ENCODE measurements around the gene CIITA.

Gene CIITA

DNA sequence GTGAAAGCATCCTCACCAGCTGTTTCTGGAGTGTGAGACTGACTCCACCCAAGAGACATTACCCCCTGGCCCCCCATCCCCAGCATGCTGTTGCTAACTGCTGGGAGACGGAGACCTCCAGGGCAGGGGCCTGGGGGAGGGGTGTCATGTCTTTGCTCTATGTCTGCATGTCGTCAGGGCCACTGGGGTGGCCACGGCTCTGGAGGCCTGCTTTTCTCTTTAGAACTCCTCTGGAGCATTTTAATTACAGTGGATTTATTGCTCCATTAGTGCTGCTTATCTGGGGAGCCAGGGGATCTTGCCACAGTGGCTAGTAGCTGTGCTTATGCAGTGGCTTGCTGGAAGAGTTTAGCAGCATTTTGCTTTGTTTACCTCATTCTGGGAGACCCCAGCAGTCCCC is 99.6 kb downstream of the CIITA start:
- no peak for DNase-seq (ENCODE audit: low read depth in 1 of 2, low spot score in 1 of 2)
- TF ChIP-seq POLR2AphosphoS5 (IDR thresholded peaks at IDR 0.05; ENCODE audit: low read depth): no peak
- Histone ChIP-seq H3K27me3 (ENCODE audit: insufficient read depth, poor library complexity, severe bottlenecking) (no peaks in the 10 kb centered on the region), H3K4me3 (replicated peaks; ENCODE audit: insufficient read depth, low read length) (no peak overlapping the region), H3K27ac (replicated peaks) (no peak overlapping the region)

DNA sequence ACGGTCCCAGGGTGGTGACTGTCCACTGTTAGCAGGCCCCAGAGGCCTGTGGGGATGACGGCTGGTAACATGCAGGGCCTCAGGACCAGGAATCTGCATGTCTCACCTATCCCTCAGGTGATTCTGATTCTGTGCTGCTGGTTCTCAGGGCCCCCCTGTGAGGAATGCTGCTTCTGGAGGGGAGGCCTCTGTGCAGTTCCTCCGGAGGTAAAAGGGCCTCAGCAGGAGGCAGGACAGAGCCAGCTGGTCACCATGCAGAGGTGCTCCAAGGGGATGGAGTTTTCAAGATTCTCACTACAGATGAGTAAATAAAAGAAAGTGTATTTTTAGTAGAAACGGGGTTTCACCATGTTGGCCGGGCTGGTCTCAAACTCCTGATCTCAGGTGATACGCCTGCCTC is 101.1 kb downstream of the CIITA start:
- no peak for TF ChIP-seq GABPA (IDR thresholded peaks at IDR 0.05; ENCODE audit: low read depth)
- TF ChIP-seq, protein P1, sequence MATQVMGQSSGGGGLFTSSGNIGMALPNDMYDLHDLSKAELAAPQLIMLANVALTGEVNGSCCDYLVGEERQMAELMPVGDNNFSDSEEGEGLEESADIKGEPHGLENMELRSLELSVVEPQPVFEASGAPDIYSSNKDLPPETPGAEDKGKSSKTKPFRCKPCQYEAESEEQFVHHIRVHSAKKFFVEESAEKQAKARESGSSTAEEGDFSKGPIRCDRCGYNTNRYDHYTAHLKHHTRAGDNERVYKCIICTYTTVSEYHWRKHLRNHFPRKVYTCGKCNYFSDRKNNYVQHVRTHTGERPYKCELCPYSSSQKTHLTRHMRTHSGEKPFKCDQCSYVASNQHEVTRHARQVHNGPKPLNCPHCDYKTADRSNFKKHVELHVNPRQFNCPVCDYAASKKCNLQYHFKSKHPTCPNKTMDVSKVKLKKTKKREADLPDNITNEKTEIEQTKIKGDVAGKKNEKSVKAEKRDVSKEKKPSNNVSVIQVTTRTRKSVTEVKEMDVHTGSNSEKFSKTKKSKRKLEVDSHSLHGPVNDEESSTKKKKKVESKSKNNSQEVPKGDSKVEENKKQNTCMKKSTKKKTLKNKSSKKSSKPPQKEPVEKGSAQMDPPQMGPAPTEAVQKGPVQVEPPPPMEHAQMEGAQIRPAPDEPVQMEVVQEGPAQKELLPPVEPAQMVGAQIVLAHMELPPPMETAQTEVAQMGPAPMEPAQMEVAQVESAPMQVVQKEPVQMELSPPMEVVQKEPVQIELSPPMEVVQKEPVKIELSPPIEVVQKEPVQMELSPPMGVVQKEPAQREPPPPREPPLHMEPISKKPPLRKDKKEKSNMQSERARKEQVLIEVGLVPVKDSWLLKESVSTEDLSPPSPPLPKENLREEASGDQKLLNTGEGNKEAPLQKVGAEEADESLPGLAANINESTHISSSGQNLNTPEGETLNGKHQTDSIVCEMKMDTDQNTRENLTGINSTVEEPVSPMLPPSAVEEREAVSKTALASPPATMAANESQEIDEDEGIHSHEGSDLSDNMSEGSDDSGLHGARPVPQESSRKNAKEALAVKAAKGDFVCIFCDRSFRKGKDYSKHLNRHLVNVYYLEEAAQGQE (IDR thresholded peaks at IDR 0.05; ENCODE audit: insufficient replicate concordance, low read depth): no peak
- TF ChIP-seq POLR2AphosphoS5 (IDR thresholded peaks at IDR 0.05; ENCODE audit: low read depth): no peak
- no peak for TF ChIP-seq SPI1 (IDR thresholded peaks at IDR 0.05; ENCODE audit: borderline replicate concordance, low read depth)
- TF ChIP-seq CTCF (IDR thresholded peaks at IDR 0.05; ENCODE audit: insufficient read depth, low read length): no peak
- no peak overlapping the region for H3K4me3 ChIP-seq (replicated peaks; ENCODE audit: insufficient read depth, low read length)
- DNase-seq (ENCODE audit: low read depth in 1 of 2, low spot score in 1 of 2): no peak
- H3K27ac ChIP-seq (replicated peaks): no peak overlapping the region
- no peaks in the 10 kb centered on the region for H3K27me3 ChIP-seq (ENCODE audit: insufficient read depth, poor library complexity, severe bottlenecking)

- Histone ChIP-seq H3K4me3 (replicated peaks; ENCODE audit: insufficient read depth, low read length) (no peak overlapping the region), H3K27me3 (ENCODE audit: insufficient read depth, poor library complexity, severe bottlenecking) (no peaks in the 10 kb centered on the region), H3K27ac (replicated peaks) (no peak overlapping the region)
- no peak for DNase-seq (ENCODE audit: low read depth in 1 of 2, low spot score in 1 of 2)
- TF ChIP-seq GABPA (IDR thresholded peaks at IDR 0.05; ENCODE audit: low read depth) (no peak), CTCF (IDR thresholded peaks at IDR 0.05; ENCODE audit: insufficient read depth, low read length) (no peak)
Measured at GRCh38 chr16:10978871-10979446, 102.0 kb downstream of the CIITA start.

DNA sequence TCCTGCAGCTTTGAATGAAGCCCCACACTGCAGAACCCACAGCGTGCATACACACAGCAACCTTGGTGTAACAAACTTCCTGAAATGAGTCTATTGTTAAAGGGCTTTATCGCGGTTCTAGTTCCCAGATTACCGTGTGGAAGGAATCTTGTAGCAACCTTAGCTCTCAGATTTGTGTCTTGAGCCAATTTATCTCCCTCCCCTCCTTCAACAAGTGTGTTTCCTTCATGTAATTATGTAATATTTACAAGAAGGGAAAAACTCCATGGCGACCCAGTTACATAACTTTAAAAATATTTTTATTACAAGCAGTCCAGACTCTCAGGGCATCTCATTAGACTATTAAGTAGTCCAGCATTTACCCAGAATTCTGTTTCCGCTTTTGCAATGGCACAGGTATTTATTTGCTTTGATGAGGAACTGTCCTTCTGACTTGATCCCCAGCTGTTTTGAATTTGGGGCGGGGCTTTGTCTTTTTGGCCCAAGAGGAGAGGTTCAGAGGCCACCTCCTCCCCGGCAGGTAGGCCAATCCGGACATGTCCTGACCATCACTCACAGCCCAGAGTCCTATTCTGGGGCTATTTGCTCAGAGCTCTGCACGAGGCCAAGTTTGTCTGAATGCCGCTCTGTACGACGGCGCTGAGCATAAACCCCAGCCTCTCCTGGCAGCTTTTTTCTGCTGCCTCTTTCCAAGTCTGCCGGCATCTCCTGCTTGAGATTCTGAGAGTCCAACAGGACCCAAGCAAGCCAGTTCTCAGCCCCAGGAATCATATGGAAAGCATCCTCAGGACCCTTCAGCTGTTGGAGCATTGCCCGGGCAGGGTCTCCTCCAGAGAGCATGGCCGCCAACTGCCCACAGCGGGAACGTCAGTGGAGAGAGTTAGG is 103.0 kb downstream of the CIITA start:
- no peak overlapping the region for H3K27ac ChIP-seq (replicated peaks)
- TF ChIP-seq SPI1 (IDR thresholded peaks at IDR 0.05; ENCODE audit: borderline replicate concordance, low read depth): no peak
- TF ChIP-seq, protein P1 (IDR thresholded peaks at IDR 0.05; ENCODE audit: insufficient replicate concordance, low read depth): no peak
- no peak for TF ChIP-seq CTCF (IDR thresholded peaks at IDR 0.05; ENCODE audit: insufficient read depth, low read length)
- TF ChIP-seq GABPA (IDR thresholded peaks at IDR 0.05; ENCODE audit: low read depth): no peak
- TF ChIP-seq POLR2AphosphoS5 (IDR thresholded peaks at IDR 0.05; ENCODE audit: low read depth): no peak
- no peak overlapping the region for H3K4me3 ChIP-seq (replicated peaks; ENCODE audit: insufficient read depth, low read length)
- no peak for DNase-seq (ENCODE audit: low read depth in 1 of 2, low spot score in 1 of 2)
- no peaks in the 10 kb centered on the region for H3K27me3 ChIP-seq (ENCODE audit: insufficient read depth, poor library complexity, severe bottlenecking)
